ENCODE results near the gene RAD23A.

Gene RAD23A

DNA sequence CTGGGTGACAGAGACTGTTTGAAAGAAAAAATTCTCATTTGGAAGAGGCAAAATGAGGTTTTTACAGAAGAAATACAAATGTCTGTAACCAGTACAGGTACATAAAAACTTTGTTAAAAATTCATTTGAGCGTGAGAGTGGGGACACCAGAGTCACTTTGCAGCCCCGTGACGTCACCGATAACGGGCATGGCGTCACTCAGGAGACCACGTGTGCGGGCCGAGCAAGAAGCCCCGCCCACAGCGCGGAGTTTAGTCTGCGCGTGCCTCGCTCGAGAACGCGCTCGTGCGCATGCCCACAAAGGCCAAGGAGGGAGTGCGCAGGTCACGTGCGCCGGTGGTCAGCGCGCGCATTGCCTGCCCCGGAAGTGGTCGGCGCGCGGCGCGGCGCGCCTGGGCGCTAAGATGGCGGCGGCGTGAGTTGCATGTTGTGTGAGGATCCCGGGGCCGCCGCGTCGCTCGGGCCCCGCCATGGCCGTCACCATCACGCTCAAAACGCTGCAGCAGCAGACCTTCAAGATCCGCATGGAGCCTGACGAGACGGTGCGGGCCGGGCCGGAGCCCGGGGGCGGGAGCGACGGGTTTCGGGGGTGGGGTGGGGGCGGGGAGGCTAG, at the start of gene RAD23A:
TSS of gene RAD23A (plus strand) at position 384 of the 613 bp plus-strand sequence. CDS start at position 471, 87 bp downstream.
- DNase-seq (ENCODE audit: extremely low read depth, low read depth), result peak; percentile 94
- H3K4me3 ChIP-seq (replicated peaks; ENCODE audit: low read depth, low read length), result peak within 1 kb of the TSS; percentile 65
- TF ChIP-seq, protein P1, sequence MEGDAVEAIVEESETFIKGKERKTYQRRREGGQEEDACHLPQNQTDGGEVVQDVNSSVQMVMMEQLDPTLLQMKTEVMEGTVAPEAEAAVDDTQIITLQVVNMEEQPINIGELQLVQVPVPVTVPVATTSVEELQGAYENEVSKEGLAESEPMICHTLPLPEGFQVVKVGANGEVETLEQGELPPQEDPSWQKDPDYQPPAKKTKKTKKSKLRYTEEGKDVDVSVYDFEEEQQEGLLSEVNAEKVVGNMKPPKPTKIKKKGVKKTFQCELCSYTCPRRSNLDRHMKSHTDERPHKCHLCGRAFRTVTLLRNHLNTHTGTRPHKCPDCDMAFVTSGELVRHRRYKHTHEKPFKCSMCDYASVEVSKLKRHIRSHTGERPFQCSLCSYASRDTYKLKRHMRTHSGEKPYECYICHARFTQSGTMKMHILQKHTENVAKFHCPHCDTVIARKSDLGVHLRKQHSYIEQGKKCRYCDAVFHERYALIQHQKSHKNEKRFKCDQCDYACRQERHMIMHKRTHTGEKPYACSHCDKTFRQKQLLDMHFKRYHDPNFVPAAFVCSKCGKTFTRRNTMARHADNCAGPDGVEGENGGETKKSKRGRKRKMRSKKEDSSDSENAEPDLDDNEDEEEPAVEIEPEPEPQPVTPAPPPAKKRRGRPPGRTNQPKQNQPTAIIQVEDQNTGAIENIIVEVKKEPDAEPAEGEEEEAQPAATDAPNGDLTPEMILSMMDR (IDR thresholded peaks at IDR 0.05; ENCODE audit: low read depth, low read length, missing control alignments), result no peak

- TF ChIP-seq, protein P1 (IDR thresholded peaks at IDR 0.05; ENCODE audit: low read depth, low read length, missing control alignments), result no peak
- no peak overlapping the region for H3K4me3 ChIP-seq (replicated peaks; ENCODE audit: low read depth, low read length)
- no peak for DNase-seq (ENCODE audit: extremely low read depth, low read depth)
Measured at GRCh38 chr19:12896460-12896859, 49.2 kb upstream of the RAD23A start.

- H3K4me3 ChIP-seq (replicated peaks; ENCODE audit: low read depth, low read length), result no peak overlapping the region
- DNase-seq (ENCODE audit: extremely low read depth, low read depth), result no peak
- TF ChIP-seq, protein P1 (IDR thresholded peaks at IDR 0.05; ENCODE audit: low read depth, low read length, missing control alignments), result no peak
Measured at GRCh38 chr19:12899891-12900518, 45.7 kb upstream of the RAD23A start.

GRCh38 chr19:12907166-12907565, 38.5 kb upstream of the RAD23A start:
- TF ChIP-seq, protein P1 (IDR thresholded peaks at IDR 0.05; ENCODE audit: low read depth, low read length, missing control alignments), result no peak
- no peak overlapping the region for H3K4me3 ChIP-seq (replicated peaks; ENCODE audit: low read depth, low read length)
- DNase-seq (ENCODE audit: extremely low read depth, low read depth), result no peak

- DNase-seq (ENCODE audit: extremely low read depth, low read depth), result no peak
- no peak overlapping the region for H3K4me3 ChIP-seq (replicated peaks; ENCODE audit: low read depth, low read length)
- TF ChIP-seq, protein P1 (IDR thresholded peaks at IDR 0.05; ENCODE audit: low read depth, low read length, missing control alignments), result no peak
Measured at GRCh38 chr19:12912571-12912970, 33.1 kb upstream of the RAD23A start.

- no peak for DNase-seq (ENCODE audit: extremely low read depth, low read depth)
- TF ChIP-seq, protein P1 (IDR thresholded peaks at IDR 0.05; ENCODE audit: low read depth, low read length, missing control alignments), result no peak
- H3K4me3 ChIP-seq (replicated peaks; ENCODE audit: low read depth, low read length), result no peak overlapping the region
Measured at GRCh38 chr19:12913011-12913561, 32.6 kb upstream of the RAD23A start.
